GOT3 (cell line): ENCODE results near the gene BABAM1.
"Not testable (repeated sequence)": the region's sequence is repeated elsewhere in the genome, so short reads cannot be mapped to it uniquely, and the experiment has no call there.

Source experiments
- DNase-seq: peaks from one replicate; lab custom pipeline; 2025; ENCODE audit warnings: mixed read lengths; lab: John Stamatoyannopoulos, UW

Gene BABAM1

DNA sequence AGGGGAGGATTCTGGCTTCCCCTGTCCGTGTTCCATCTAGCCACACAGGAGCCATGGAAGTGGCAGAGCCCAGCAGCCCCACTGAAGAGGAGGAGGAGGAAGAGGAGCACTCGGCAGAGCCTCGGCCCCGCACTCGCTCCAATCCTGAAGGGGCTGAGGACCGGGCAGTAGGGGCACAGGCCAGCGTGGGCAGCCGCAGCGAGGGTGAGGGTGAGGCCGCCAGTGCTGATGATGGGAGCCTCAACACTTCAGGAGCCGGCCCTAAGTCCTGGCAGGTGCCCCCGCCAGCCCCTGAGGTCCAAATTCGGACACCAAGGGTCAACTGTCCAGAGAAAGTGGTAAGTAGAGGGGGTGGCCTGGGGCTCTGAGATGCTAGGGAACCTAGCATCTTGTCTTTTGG is 1.5 kb downstream of the BABAM1 start:
- no peak for DNase-seq

DNA sequence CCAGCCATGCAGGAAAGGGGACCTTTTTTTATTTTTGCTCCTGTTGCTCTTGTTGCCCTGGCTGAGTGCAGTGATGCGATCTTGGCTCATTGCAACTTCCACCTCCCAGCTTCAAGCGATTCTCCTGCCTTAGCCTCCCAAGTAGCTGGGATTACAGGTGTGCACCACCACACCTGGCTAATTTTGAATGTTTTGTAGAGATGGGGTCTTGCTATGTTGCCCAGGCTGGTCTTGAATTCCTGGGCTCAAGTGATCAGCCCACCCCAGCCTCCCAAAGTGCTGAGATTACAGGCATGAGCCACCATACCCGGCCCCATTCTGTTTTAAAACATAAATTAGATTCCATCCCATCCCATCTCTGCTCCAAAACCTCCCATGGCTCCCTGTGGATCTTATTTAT is 7.6 kb downstream of the BABAM1 start:
- DNase-seq, result not testable (repeated sequence)

DNA sequence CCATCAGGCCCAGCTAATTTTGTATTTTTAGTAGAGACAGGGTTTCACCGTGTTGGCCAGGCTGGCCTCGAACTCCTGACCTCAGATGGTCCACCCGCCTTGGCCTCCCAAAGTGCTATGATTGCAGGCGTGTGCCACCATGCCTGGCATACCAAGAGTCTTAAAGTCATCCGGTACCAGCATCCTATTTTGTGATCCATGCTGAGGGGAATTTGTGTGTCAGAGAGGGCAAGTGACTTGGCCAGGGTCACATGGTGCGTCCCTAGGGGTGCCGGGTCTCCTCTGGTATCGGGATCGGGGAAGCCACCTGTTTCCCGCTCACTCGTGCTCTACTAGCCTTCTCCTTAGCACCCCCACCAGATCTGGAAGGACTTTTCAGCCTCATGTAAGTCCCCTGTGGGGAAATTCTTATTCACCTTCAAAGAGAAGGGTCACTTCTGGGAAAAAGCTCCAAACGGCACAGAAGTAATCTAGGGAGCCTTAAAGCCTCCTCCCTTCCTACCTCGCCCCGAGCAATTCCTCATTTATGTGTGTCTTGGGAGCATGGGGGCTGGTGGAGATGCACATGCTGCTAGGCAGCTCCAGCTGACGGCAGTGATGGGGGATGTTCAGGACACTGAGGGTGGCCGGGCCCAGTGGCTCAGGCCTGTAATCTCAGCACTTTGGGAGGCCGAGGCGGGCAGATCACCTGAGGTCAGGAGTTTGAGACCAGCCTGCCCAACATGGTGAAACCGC is 8.4 kb downstream of the BABAM1 start:
- DNase-seq, result no peak

DNA sequence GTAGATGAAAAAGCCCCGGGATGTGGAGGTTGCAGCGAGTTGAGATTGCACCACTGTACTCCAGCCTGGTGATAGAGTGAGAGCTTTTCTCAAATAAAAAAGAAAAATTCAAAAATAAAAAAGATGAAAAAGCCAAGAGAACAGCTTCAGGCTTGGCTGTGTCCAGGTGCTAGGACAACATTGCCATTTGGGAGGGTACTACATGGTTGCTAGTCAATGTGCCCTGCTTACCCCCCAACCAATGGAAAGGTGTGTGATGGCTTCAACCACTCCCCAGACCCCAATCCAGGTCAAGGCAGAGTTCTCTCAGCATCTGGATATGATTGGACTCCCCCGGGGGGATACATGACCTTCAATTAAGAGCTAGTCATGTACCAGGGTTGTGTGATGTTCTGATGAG is 12.2 kb downstream of the BABAM1 start:
- no peak for DNase-seq

DNA sequence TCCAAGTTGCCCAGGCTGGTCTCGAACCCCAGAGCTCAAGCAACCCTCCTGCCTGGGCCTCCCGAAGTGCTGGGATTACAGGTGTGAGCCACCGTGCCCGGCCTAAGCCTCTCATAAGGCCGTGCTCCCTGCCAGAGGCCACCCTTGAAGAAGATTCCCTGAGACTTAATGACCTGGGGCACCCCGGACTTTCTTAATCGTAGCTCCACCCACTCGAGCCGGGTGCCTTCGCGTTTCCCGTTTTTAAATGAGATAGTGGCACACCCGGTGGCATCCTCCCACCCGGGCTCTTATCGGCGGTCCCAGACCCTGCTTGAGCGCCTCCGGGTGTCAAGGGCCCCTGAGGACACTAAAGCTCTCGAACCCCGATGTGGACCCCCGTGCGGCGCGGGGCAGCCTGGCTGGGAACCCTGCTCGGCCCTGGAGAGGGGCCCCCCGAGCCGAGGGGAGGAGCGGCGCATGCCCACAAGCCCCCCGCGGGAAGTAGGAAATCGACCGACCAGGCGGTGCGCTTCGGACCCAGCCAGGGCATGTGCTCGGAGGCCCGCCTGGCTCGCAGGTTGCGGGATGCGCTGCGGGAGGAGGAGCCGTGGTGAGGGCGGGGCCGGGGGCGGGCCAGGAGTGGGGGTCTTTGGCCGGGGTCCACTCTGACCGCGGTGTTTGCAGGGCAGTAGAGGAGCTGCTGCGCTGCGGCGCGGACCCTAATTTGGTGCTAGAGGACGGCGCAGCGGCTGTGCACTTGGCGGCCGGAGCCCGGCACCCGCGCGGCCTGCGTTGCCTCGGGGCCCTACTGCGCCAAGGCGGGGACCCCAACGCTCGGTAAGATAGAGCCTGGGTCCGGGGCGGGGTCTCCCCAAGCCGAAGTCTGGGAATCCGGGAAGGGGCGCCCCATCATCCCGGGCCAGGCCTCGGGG is 14.4 kb downstream of the BABAM1 start, which contains the start of gene ANKLE1:
Gene ANKLE1, plus strand, starts transcription at position 511 of the 914 bp plus-strand sequence. Its CDS starts 20 bp downstream, at position 531.
- no peak for DNase-seq

DNA sequence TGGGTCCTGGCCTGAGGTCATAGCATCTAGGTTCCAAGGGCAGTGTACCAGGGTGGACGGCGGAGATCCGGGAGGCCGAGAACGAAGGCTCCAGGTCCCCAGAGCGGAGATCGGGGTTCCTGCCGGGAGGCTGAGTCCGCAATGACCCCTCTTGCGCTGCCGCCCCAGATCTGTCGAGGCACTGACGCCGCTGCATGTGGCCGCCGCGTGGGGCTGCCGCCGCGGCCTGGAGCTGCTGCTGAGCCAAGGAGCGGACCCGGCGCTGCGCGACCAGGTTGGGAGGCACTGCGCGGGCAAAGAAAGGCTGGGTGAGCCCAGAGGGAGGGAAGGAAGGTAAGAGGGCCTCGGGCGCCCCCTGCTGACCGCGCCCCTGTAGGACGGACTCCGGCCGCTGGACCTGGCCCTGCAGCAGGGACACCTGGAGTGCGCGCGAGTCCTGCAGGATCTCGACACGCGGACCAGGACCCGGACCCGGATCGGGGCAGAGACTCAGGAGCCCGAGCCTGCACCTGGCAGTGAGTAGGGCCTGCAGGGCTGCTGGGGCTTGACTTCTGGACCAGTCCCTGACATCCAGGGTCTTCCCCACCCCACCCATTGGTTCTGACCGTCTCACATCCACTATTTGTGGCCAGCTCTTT is 15.4 kb downstream of the BABAM1 start:
- peak; percentile 51 for DNase-seq

DNA sequence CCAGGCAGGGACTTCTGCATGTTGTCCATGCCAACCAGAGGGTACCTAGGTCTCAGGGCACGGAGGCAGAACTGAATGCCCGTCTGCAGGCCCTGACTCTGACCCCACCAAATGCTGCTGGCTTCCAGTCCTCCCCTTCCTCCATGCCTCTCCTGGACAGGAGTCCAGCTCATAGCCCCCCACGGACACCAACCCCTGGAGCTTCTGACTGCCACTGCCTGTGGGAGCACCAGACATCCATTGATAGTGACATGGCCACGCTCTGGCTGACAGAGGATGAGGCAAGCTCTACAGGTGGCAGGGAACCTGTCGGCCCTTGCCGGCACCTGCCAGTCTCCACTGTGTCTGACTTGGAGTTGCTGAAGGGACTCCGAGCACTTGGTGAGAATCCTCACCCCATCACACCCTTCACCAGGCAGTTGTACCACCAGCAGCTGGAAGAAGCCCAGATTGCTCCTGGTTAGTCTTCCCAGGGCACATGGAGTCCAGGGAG is 16.3 kb downstream of the BABAM1 start:
- no peak for DNase-seq

DNA sequence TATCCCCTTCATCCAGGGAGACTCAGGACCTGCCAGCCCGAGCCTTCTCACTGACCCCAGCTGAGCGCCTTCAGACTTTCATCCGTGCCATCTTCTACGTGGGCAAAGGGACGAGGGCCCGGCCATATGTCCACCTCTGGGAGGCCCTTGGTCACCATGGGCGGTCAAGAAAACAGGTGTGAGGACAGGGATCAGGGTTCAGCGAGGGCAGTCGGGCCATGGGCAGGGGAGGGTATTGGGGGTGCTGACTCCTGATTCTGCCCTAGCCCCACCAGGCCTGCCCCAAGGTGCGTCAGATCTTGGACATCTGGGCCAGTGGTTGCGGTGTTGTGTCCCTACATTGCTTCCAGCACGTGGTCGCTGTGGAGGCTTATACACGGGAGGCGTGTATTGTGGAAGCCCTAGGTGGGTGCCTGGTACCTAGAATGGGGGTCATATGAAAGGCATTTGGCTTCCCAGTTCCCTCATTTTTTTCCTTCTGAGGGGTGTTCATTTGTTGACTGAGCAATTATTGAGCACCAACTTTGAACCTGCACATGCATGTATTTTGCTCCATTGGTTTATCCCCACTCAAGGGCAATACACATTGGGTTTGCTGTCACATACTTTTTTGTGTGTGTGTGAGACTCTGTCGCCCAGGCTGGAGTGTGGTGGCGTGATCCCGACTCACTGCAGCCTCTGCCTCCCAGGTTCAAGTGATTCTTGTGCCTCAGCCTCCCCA is 18.3 kb downstream of the BABAM1 start:
- DNase-seq, result no peak

DNA sequence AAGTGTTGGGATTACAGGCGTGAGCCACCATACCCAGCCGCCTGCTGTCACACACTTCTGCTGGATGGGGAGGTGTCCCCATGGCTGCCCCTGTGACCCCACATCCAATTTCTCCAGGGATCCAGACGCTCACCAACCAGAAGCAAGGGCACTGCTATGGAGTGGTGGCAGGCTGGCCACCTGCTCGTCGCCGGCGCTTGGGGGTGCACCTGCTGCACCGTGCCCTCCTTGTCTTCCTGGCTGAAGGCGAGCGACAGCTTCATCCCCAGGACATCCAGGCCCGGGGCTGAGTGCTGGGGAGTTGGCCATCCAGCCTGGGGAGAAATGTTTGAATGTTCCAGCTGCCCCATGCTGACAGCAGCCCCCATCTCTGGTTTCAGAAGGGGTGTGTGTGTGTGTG is 19.0 kb downstream of the BABAM1 start:
- no peak for DNase-seq

DNA sequence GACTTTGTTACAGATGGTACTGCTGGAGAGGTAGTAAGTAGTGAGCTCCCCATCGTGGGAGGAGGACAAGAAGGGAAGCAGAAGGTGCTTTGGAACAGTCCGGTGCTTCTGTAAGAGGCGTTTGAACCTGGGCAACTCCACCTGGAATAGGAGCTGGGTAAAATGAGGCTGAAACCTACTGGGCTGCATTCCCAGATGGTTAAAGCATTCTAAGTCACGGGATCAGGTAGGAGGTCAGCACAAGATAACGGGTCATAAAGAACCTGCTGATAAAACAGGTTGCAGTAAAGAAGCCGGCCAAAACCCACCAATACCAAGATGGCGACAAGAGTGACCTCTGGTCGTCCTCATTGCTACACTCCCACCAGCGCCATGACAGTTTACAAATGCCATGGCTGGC is 19.5 kb downstream of the BABAM1 start:
- no peak for DNase-seq

DNA sequence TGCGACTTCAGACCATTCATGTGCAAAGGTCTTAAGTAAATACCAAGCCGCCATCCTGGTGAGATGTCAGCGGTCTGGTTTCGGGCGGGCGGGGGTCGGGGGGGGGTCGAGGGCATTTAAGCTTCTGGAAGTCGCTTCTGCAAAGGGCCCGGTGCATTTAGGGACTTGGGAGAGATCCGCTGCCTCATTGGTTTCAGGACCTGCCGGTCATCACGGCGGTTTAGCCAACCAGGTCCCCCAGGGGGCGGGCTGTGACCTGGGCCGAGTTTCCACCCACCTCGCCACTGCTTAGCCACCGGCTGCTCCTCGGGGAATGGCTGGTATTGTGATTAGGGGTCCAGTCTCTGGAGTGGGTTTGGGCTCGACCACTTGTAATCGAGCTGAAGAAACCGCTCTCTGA is 22.2 kb downstream of the BABAM1 start:
- peak; percentile 38 for DNase-seq

DNA sequence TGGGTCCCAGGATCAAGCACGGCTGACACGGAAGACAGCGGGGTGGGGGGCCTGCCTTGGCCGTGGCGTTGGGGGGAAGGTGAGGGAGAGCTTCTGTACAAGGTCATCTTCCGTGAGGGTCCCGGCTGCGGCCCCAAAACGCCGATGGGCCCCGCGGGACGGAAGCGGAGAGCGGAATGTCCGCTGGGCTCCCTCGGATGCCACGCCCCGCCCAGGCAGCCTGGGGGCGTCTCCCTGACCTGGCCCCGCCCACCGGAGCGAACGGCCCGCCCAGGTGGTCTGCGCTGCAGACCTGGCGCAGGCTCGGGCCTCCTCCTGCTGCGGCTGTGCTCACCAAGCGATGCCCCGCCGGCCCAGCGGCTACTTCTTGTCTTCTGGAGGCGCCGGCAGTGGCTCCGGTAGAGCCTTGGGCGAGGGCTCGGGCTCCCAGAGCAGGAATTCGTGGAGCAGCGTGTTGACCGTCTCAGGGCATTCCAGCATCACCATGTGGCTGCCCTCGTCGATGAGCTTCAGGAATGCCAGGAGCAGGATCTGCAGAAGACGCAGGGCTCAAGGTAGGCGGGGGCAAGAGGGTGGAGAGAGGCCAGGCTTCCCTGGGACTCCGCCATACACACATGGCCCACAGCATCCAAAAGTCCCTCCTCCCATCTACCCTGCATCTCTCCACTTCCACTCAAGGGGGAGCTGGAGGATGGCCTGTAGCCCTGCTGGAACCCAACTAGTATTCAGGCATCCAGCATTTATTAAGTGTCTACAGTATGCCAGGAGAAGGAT is 25.2 kb downstream of the BABAM1 start:
- peak; percentile 42 for DNase-seq

DNA sequence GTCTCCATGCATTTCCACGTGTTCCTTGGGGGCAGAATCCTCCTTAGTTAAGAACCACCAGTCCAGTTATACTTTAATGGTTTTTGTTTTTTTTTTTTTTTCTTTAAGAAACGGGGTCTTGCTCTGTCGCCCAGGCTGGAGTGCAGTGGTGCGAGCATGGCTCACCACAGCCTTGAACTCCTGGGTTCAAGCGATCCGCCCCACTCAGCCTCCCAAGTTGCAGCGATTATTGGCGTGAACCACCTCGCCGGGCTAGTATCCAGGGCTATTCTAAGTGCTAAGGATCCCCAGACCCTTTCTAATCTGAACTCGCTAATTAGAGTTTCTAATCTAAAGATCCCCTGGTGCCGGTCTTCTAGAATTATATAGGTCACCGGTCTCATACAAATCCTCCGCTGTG is 26.4 kb downstream of the BABAM1 start:
- no peak for DNase-seq

DNA sequence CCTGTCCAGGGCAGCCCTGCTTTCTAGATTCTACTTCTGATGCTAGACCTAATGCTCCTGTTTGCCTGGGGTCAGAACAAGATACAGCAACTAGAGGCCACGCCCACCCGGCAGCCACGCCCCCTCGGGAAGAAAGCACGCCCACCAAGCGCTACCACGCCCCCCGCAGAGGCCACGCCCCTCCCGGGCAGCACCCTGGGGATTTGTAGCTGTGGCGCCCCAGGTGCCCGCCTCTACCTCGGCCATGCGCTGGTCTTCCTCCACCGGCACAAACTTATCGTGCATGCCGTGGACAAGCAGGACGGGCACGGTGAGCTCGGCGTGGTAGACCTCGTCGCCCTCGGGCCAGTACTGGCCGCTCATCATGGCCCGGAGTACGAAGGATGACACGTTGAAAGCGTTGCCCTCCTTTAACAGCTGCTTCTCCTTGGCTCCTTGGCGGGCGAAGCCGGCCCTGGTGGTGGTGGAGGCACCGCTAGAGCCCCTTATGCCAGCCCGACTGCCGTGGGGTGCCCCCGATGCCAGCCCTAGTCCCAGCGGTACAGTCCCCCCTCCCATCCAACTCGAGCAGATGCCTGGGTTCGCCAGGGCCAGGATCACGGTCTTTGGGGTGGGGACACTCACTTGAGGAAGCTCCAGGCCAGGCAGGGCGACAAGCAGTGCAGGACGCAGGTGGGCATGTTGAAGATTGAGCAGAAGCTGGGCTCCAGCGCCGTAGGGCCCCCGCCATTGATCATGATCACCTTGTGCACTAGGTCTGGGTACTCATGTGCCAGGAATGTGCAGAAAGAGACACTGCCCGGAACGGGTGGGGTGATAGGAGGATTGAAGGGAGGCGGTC is 27.0 kb downstream of the BABAM1 start:
- no peak for DNase-seq

DNA sequence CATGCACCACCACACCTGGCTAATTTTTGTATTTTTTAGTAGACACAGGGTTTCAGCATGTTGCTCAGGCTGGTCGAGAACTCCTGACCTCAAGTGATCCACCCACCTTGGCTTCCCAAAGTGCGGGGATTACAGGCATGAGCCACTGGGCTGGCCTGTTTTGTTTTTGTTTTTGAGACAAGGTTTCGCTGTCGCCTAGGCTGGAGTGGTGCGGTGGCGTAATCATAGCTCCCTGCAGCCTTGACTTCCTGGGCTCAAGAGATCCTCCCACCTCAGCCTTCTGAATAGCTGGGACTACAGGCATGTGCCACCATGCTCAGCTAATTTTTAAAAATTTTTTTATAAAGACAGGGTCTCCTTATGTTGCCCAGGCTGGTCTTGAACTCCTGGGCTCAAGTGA is 28.3 kb downstream of the BABAM1 start:
- DNase-seq, result not testable (repeated sequence)

DNA sequence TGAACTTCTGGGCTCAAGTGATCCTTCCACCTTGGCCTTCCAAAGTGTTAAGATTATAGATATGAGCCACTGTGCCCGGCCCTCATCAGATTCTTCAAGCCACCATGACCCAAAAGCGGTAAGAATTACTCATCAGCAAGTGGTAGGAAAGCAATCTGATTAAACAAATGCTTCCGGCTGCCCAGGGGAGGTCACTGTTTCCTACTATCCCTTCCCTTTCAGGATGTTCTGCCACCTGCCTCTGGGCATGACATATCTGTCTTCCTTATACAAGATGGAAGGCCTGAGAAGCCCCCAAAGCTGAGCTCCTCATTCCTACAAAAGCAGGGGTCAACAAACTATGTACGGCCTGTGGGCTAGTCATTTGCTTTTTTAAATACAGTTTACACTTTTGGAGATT is 29.0 kb downstream of the BABAM1 start:
- DNase-seq, result no peak

DNA sequence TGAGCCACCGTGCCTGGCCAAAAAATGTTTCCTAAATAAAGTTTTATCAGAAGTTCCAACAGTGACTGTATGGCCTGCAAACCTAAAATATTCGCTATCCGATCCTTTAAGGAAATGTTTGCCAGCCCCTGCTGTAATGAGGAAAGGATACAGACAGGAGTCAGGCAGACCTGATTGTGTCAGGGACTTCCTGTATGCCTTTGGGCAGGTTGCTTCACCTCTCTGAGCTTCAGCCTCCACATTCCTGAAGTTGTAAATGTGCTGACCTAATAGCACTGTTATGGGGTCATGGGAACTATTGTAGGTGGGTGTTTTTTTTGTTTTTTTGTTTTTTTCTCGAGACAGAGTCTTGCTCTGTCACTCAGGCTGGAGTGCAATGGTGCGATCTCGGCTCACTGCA is 29.7 kb downstream of the BABAM1 start:
- DNase-seq, result no peak

DNA sequence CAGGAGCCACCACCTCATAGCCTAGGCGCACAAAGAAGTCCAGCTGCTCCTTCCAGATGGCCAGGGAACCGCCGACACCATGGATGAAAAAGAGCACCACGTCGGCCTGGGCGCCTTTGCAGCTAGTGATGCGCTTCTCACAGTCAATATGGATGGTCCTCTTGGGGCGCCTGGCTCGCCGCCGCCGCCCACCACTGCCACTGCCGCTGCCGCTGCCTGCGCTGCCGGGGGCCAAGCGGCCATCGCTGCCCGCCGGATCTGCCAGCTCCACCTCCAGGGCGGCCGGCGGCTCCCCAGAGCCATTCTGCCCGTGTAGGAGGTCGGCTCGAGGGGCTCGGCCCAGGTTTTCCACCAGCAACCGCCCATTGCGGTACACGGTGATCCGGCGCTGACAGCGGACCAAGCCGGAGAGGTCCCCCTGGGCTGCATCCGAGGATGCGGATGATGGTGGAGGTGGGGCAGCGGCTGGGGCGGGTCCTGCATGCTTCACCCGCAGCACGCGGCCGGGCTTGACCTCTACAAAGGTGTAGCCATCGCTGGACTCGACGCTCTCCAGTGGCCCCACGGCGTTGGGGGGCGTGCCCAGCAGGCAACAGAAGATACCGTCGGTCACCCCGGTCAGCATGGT is 33.9 kb downstream of the BABAM1 start:
- no peak for DNase-seq

DNA sequence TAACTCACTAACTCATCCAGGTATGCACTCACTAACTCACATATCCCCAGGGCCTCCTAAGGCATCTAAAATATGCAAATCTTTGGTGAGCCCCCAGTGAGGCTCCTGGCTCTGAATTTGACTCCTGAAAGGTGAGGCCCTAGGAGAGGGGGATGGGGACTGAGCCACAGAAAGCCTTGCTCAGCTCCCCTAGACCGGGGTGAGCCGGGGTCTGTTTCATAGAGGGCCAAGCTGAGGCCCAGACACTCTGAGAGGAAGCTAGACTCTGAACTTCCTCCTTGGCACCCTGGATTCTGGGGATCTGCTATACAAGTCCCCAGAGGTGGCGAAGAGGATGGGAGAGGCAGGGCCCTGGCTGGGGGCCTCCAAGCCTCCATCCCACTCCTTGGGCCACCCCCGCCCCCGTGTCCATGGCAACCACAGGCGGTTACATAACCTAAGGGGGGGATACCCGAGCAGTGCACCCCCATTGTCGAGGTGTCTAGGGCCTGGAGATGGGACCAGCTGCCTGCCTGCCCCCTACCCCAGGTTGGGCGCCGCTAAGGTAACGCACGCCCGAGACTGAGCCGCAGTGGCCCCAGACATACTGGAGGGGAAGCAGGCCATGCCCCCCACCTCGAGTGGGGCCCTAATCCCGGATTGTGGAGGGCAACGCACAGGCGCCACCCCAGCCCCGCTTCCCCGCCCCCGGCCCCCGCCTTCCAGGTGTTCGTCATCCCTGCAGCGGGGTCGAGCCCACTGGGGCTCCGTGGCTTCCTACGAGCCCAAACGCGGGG is 35.3 kb downstream of the BABAM1 start:
- no peak for DNase-seq
